Activated CD4-positive, alpha-beta T cell treated with anti-CD3 and anti-CD28 coated beads for 4 hours (primary cell): ENCODE measurements around the gene NPSR1.
"Not testable (repeated sequence)": the region's sequence is repeated elsewhere in the genome, so short reads cannot be mapped to it uniquely, and the experiment has no call there.

Experiments
- DNase-seq, 2 donors: peaks; one replicate each; pipeline ENCODE4 v3.0.0-alpha.2; 2020

NPSR1 gene

DNA sequence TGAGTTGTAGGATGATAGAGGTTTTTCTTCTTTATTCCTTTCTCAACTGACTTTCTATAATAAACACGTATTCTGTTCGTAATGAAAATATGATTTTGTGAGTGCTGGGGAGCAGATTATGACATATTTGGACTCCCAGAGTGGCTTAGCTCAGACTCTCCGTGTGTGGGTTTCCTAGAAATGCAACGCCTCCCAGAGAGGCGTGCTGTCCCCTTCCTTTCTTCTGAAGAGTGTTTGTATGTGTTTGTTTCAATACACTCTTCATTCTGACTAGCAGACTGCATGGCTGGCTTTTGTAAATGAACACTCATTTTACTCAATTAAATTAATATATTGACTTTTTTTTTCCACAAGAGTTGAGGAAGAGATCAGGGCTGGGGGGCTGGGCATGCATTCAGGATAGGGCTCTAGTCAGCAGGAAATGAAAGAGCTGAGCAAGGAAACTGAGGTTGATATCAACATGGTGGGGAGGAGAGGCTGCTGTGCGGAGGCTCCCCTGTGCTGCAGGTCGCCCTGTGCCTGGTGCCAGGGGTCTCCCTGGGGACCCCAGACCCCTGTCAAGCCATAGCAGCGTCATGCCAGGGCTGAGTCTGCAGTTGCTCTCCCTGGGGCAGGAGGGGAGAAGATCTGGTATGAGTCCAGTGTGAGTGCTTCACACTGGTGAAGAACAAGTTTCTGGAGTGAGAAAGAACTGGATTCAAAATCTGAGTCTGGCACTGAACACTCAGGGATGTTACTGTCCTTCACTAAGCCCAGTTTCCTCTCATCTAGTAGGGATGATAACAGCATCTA, 221.1 kb downstream of the NPSR1 start:
- not testable (repeated sequence) for DNase-seq

DNA sequence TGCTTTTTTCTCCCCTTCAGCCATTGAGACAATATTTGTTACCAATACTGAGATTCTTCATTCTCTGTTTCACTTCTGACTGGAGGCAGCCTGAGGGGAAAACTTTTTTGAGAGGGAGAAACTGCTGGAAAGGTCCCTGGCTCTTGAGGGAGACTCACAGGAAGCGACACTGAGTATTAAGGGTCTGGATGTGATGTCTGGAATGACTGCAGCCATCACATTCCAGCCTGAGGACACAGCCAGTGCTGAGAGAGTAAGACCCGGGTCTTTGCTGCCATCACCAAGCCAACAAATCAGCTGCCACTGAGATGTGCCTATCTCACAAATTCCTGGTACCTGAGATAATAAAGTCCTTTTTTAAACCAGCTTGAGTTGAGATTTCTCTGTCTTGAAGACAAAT, 221.9 kb downstream of the NPSR1 start:
- no peak for DNase-seq

DNA sequence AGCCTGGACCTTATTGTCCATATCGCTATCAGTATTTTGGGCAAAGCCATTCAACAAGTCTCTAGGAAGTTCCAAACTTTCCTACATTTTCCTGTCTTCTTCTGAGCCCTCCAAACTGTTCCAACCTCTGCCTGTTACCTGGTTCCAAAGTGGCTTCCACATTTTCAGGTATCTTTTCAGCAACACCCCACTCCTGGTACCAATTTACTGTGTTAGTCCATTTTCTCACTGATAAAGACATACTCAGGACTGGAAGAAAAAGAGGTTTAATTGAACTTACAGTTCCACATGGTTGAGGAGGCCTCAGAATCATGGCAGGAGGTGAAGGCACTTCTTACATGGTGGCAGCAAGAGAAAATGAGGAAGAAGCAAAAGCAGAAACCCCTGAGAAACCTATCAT, 225.8 kb downstream of the NPSR1 start:
- not testable (repeated sequence) for DNase-seq

DNA sequence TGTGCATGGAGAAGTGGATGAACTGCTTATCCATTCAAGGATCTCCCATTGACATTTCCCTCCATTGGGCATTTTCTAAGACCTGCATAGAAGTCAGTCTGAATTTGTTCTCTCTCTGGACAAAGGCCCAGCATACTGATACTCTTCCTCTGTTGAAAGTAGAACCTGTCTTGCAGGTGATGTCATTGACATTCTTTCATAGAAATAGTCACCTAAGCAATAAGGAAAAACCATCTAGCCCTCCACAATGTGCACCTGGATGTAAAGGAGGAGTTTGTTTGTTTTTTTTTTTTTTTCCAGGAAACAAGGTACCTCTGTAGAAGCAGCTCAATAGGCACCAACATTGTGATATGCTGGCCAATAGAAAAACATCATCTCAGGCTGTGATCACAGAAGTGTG, 228.8 kb downstream of the NPSR1 start:
- no peak for DNase-seq

DNA sequence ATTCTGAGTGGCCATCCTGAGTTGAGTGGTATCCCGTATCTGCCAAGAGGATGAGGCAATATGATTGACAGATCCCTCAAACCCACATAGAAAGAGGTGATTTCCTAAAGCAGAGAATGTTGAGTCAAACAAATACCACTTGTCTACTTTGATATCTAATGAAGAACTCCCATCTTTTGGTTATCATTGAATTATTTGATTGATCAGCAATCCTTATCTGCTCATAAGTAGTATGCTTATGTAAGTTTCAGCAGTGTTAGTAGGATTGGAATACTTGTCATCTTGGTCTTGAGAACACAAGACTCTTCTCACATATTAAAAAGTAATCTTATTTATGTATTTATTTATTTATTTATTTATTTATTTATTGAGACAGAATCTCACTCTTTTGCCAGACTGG, 231.9 kb downstream of the NPSR1 start:
- DNase-seq, result no peak

DNA sequence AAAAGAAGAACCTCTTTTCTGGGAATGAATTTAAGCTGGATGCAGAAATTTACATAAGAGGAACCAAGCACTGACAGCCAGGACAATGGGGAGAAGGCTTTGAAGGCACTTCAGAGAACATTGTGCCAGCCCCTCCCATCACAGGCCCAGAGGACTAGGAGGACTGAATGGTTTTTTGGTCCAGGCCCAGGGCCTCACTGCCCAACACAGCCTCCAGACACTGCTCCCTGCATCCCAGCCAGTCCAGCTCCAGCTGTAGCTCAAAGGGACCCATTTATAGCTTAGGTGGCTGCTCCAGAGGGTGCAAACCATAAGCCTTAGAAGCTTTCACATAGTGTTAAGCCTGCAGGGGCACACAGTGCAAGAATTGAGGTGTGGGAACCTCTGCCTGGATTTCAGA, 237.2 kb downstream of the NPSR1 start:
- DNase-seq, result no peak
